SIG-M5 treated with dmso at 0.1 percent for 504 hours (cell line): ENCODE measurements around the gene TMEM239.
"Not testable (repeated sequence)": the region's sequence is repeated elsewhere in the genome, so short reads cannot be mapped to it uniquely, and the experiment has no call there.

ENCODE experiments used
- DNase-seq: peaks from one replicate; lab custom pipeline; 2025; ENCODE audit not compliant: unreplicated experiment; lab: John Stamatoyannopoulos, UW

TMEM239 gene

GRCh38 chr20:2820084-2820895 lies 4.1 kb downstream of the TMEM239 start:
- no peak for DNase-seq

- DNase-seq: no peak
Observed at GRCh38 chr20:2820896-2821869, 5.0 kb downstream of the TMEM239 start.

- peak; percentile 36 for DNase-seq
Observed at GRCh38 chr20:2822073-2822472, 5.9 kb downstream of the TMEM239 start.

- no peak for DNase-seq
Observed at GRCh38 chr20:2825761-2826160, 9.6 kb downstream of the TMEM239 start.

GRCh38 chr20:2826655-2827054 lies 10.5 kb downstream of the TMEM239 start:
- no peak for DNase-seq

GRCh38 chr20:2829376-2829775 lies 13.2 kb downstream of the TMEM239 start:
- DNase-seq: no peak

- not testable (repeated sequence) for DNase-seq
Observed at GRCh38 chr20:2831206-2831605, 15.0 kb downstream of the TMEM239 start.

- no peak for DNase-seq
Observed at GRCh38 chr20:2833761-2834160, 17.6 kb downstream of the TMEM239 start.

GRCh38 chr20:2834401-2835110 lies 18.4 kb downstream of the TMEM239 start:
- DNase-seq: no peak

- no peak for DNase-seq
Observed at GRCh38 chr20:2835331-2835796, 19.2 kb downstream of the TMEM239 start.

- no peak for DNase-seq
Observed at GRCh38 chr20:2836035-2836434, 19.9 kb downstream of the TMEM239 start.

GRCh38 chr20:2837221-2837960 lies 21.2 kb downstream of the TMEM239 start:
- no peak for DNase-seq

- no peak for DNase-seq
Observed at GRCh38 chr20:2838170-2838797, 22.1 kb downstream of the TMEM239 start.

GRCh38 chr20:2838847-2839671 lies 22.9 kb downstream of the TMEM239 start:
- DNase-seq: no peak

GRCh38 chr20:2839732-2840137 lies 23.6 kb downstream of the TMEM239 start:
- DNase-seq: no peak

- DNase-seq: peak; percentile 76
Observed at GRCh38 chr20:2840138-2840966, 24.2 kb downstream of the TMEM239 start, which contains the start of the genes PCED1A and VPS16. PCED1A (minus strand) TSS chr20:2840655; CDS start chr20:2839912, 743 bp downstream. VPS16 (plus strand) TSS chr20:2840745; CDS start chr20:2840775, 30 bp downstream.

GRCh38 chr20:2840967-2841531 lies 24.9 kb downstream of the TMEM239 start:
- peak; percentile 22 for DNase-seq

- no peak for DNase-seq
Observed at GRCh38 chr20:2845607-2846006, 29.4 kb downstream of the TMEM239 start.
